A172 (cell line): ENCODE measurements around the gene TDRD1. TPM values are rescaled to one million over a fixed set of nuclear protein-coding genes. Genes with fewer than 3 reads are reported as not detected.

ENCODE experiments used
- DNase-seq: peaks from one replicate; pipeline ENCODE4 v3.0.0-alpha.2; 2015; ENCODE audit warnings: low spot score
- total RNA-seq: library from RNA; depleted of rRNA; stranded (reverse); fragments of >200 nt; shearing (Covaris generic); gene quantifications from 2 replicates; pipeline ENCODE4 v1.2.3, GENCODE V29; 2014

Gene TDRD1
- total RNA-seq, 1 experiment from 2014 or later, result not detected

DNA sequence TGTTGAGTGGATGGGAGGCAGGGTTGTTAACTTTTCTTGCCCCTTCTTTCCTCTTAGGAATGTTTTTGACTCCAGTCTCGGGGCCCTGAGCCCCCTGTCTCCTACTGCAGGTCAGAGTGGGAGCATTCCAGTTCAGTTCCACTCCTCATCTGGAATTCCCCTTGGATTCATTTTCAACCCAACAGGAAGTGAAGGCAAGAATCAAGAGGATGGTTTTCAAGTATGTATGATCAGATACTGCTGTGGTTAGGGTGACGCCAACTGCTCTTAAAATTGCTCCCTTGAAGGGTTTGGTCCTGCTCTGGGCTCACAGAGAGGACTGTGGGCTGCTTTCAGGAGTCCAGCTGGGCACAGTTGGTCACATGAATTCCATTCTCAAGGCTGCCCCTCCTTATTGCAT, 81.9 kb downstream of the TDRD1 start:
- DNase-seq, result peak; percentile 93

DNA sequence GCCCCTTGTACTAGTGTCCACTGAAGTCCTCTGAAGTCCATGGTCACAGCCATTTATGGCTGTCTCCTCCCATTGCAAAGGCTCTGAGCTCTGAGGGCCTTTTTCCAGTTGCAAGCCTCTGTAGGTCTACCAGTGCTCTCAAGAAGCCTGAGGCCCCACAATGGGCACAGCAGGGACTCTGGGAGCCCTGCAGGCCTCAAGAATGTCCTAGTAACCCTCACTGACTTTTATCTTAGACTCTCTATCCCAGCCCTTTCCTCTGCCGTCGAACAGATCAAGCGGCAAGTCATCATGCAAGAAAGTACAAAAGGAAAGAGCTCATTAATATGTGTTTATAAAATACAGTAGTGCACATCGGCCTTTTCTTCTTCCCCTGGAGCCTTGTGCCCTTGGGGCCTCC, 83.3 kb downstream of the TDRD1 start:
- DNase-seq, result no peak

DNA sequence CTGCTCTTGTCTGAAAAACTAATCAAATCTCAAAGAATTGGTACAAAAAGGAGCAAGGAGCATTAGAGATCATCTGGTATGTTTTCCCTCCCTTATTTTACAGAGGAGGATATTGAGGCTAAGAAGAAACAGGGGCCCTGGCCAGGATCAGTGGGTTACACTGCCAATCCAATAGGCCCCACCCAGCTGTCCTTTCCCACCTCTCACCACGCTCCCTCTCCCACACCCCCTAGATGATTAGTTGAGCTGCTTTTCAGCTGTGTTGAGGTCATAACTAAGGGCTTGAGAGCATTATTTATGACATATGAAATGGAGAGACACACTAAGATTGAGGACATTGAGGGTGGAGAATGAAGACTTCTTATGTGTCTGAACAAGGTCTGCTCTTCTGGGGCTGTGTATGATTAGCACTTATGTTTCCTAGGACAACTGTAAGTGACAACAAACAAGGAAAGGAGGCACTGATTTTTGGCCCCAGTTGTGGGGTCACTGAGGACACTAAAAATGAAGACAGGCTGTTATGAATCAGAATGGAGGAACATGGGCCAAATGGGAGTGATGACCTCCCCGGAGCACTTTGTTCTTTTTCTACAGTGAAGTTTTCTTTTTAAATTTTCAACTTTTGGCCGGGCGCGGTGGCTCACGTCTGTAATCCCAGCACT, 86.4 kb downstream of the TDRD1 start:
- no peak for DNase-seq

DNA sequence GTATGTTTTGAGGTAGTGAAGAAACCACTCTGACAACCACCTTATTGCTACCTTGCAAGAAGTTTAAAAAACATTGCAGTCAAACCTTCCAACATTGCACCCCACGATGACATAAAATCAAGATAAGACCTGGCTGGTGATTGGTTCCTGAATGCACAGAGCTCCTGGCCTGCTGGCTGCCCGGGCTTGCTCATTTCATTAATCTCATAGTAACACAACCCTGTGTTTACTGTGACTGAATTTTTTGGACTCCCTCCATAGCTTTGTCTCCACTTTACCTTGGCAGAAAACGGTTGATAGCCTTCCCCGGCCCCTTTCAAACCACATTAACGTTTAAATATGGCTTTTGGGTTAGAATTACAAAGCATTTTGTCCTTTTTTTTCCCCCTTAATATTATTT, 87.4 kb downstream of the TDRD1 start:
- peak; percentile 67 for DNase-seq

DNA sequence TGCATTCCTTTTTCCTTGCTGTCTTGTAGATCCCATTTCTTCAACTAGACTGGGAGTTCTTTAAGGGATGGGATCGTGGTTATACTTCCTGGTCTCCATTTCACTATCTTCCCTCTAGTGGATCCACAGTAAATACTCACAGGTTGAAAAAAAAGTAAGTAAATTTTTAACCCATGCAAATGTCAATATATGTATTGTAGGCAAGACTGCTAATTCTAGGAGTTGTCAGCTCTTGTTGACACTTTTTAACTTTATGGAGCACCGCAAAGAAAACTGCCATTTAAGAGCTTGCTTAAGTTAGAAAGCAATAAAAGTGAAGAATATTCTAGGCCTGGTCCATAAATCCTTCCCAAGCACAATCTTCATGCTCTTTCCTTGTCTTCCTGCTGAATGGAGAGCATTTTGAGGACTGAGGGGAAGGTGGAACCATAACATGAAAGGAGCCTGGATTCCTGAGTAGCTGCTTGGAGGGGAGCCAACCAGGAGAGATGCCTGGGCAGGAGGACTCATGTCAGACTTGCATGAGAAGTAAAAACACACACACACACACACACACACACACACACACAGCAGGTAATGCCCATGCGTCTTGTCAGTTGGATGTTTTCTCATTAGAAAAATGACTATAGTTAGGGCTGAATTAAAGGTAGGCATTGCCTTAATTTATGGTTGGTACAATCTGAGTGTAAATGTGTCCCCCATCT, 92.1 kb downstream of the TDRD1 start:
- DNase-seq, result no peak

DNA sequence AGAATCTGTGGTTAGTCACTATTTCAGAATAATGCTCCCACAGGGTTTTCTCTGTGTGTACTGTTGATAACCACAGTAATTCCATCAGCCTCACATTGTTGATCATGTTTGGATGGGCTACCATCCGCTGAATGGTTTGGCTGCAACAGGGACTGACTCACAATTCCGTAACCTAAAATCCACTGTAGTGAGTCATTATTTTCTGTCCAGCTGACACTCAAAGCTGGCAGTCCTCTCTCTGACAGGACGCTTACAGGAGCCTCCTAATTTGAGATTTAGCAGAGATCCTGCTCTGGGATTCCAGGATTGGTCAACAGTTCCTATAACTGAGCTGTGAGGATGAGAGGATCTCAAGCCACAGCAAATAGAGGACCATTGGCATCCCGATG, 92.6 kb downstream of the TDRD1 start:
- peak; percentile 97 for DNase-seq

DNA sequence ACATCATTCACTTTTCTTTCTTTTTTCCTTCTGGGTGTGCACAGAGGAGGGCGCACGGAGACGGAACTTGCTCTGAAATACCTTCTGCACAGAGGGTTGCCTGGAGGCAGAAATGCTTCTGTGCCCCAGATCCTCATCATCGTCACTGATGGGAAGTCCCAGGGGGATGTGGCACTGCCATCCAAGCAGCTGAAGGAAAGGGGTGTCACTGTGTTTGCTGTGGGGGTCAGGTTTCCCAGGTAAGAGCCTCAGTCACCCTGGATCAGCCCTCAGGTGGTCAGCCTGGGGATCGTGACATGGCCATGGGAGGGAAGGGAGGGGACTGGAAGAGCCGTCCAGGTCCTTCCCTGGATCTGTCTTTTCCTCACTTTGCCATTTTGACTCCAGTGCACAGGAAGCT, 93.5 kb downstream of the TDRD1 start:
- DNase-seq, result no peak

DNA sequence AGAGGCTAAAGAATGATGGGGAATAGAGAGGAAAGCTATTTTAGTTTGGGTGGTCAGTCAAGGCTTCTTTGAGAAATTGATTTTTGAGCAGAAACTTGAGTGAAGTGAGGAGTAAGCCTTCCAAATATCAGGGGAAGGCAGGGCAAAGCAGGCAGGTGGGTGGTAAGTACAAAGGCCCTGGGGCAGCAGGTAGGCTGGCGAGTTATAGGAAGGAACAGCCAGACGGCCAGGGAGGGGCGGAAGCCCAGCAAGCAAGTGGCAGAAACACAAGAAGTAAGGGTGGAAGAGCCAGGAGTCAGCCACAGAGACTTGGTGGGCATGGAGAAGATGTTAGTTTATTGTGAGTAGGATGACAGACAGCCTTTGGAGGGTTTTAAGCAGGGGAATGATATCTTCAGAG, 94.8 kb downstream of the TDRD1 start:
- DNase-seq, result no peak

DNA sequence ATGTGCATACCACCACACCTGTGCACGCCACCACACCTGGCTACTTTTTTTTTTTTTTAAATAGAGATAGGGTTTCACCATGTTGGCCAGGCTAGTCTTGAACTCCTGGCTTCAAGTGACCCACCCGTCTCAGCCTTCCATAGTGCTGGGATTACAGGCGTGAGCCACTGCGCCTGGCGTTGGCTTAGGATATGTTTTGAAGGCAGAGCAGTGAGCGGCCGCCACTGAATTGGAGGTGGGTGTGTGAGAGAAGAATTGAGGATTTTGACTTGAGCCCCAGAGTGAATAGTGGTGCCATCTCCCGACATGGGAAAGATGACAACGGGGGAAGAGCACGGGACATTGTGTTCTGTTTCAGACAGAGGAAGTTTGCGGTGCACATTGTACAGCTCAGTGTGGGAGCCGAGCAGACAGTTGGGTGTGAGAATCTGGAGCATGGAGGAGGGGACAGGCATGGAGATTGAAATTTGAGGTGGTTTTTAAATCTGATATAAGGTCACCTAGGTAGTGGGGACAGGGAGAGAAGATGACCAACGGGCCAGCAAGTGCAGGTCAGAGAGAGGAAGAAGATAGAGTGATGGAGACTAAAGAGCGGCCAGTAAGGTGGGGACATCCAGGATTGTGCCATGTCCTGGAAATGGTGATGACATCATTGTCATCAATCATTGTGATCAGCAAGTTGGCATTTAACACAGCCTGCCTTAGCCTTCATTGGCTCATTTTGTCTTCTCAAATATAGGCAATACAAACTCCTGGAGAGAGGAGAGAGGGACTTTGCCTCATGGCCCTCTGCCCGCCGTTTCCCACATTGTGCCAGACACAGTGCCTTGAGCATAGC, 95.7 kb downstream of the TDRD1 start:
- no peak for DNase-seq

DNA sequence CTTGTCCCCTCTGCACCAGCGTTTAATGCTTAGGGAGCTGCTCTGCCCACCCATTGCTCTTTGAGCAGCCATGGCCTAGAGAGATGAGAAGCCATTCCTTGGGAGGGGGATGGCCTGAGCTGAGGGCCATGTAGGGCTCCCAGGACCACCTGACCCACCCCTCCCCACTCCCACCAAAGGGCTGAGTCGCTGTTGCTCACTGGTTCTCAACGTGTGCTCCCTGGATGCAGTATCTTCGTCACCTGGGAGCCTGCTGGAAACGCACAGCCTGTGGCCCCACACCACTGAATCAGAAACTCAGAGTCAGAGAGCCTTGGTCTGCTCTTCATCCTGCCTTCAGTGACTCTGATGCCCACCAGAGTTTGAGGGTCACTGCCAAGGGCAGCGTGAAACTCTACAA, 96.9 kb downstream of the TDRD1 start:
- DNase-seq, result no peak

DNA sequence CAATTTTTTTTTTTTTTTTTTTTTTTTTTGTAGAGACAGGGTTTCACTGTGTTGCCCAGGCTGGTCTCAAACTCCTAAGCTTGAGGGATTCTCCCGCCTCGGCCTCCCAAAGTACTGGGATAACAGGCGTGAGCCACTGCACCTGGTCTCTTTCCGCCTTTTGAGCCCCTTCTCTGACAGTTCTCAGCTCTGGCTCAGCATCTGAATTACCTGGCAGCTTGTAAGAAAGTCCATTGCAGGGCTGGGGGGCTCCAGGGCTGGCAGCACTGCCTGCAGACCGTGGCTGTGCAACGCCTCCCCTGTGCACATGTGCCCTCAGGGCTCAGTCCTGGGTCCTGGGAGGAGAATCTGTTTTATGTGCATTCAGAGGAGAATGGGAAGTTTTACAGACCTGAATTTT, 97.5 kb downstream of the TDRD1 start:
- no peak for DNase-seq

DNA sequence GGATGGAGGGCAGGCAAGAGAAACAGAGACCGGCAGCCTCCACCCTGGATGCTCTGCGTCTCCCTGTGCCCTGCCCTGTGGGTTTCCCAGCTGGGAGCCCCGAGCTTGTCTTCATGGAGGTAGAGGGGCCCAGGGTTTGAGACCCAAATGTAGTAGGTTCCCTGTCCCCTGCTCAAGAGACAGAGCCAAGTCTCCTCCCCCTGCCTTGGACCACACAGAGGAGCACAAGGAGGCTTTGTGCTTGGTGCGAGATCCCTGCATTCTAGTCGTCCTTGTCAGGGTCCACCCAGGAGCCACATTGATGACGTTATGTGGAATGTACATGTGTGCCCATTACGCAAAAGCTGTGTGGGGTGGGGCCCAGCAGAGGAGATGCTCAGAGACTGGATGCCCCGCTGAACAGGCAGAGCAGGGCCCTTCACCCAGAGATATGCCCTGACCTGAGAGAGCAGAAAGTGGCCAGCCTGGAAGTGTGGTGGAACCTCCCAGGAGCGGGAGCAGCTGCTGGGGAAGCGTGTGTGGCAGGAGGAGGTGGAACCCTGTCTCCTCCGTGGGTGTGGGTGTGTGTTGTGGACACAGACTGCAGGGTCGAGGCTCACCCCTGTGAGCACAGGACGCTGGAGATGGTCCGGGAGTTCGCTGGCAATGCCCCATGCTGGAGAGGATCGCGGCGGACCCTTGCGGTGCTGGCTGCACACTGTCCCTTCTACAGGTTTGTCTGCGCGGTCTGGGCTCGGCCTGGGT, 99.2 kb downstream of the TDRD1 start:
- no peak for DNase-seq

DNA sequence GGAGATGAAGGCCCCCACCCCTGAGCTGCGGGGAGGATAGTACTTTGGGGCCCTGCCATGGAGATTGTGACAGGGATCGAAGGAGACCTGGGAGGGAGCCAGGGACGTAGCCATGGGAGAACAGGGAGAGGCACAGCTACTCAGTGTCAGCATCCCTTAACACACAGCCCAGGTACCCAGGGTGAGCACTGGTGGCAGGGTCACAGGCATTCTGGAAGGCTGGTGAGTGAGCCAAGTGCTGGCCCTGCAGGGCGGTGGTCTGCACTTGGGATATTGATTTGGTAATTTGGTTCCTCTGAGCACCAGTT, 99.7 kb downstream of the TDRD1 start:
- no peak for DNase-seq

DNA sequence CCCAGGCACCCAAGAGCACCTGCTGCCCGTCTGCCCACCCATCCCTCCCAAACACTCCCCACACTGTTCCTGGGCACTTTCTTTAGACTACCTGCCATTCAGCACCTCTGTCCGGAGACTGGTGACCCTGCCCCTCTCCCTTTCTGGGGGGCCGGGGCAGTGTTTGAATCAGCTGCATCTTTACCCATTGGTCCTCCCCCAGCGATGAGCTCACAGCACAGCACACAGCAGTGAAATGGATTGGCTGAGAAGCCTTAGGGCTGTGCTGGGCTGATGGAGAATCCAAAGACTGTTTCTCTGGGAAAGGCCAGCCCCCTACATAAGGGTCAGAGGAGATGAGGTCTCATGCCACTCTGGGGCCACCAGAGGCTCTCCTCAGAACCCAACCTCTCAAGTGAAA, 100.1 kb downstream of the TDRD1 start:
- no peak for DNase-seq

DNA sequence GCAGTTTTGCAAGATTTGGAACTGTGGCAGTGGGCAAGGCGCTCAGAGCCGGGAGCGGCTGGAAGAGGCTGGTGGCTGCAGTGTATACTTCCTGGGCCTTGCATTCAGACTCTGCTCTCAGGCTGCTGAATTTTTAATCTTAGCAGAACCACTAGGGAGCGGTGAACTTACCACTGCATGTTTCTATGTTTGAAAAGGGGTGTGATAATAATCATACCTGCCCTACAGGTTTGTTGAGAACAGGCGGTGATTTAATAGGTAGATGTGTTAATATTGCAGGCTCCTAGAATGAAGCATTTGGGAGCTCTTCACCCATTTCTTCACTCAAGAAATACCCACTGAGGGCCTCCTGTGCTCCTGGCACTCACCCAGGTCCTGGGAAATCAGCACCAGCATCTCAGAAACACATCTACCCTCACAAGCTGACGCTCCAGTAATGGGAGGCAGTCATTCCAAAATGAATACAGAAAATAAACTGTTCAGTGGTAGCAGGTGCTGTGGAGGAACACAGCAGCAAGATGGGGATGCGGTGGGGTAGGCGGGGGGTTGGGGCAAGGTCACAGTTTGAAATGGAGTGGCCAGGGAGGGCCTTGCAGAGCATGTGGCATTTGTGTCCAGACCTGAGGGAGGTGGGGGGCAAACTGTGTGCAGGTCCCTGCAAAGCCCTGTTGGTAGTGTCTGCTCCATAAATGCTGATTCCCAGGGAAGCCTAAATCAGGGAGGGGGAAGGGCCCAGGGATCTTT, 100.9 kb downstream of the TDRD1 start:
- DNase-seq, result no peak

DNA sequence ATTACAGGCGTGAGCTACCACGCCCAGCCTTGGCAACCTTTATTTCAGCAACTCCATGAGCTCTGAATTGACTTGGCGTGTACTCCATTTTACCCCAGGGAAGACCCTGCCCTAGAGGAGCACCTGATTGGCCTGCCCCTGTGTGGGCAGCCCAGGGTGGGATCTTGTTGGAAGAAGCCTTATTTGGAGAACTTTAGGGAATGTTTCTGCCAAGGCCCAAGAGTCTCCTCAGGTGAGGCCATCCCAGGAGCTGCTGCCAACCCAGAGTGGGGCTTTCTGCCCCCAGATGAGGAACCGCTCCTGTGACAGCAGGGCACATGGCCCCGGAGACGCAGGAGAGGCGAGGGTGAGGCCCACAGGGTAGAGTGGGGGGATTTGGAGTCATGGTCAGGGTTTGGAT, 101.9 kb downstream of the TDRD1 start:
- no peak for DNase-seq

DNA sequence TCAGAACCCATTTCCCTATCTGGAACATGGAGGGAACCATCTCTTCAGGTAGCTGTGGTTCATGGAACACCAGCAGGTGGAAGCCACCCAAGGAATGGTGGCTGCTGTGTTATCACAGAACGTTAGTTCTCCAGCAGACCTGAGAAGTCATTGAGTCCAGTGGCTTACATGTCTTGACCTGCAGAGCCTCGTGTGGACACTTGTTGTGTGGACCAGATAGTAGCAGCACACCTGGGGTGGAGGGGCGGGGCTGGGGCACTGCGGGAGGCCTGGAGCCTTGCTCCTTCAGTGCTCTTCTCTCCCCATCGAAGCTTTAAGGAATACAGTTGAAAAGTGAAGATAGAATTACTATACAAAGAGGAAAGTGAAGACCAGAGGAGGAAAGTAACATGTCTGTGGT, 102.3 kb downstream of the TDRD1 start:
- no peak for DNase-seq
